ENCODE data around the gene UBN2. TPM values are rescaled to one million over a fixed set of nuclear protein-coding genes. Genes with fewer than 3 reads are reported as not detected.

The UBN2 gene
- total RNA-seq, 1 experiment from 2014 or later, result 39.0 TPM

GRCh38 chr7:139340037-139340807 is 109.2 kb downstream of the UBN2 start (continued):
- TF ChIP-seq ATF2 (CRISPR knock-in tag; IDR thresholded peaks at IDR 0.05; ENCODE audit: borderline replicate concordance, low read depth) (no peak), TEAD1 (CRISPR knock-in tag; IDR thresholded peaks at IDR 0.05) (peak; percentile 55), USF2 (CRISPR knock-in tag; IDR thresholded peaks at IDR 0.05) (peak; percentile 97), GRHL2 (CRISPR knock-in tag; IDR thresholded peaks at IDR 0.05; ENCODE audit: insufficient replicate concordance, severe bottlenecking) (no peak), ESRRA (CRISPR knock-in tag; IDR thresholded peaks at IDR 0.05; ENCODE audit: borderline replicate concordance) (no peak), ERG (CRISPR knock-in tag; IDR thresholded peaks at IDR 0.05) (peak; percentile 64; the same call in 1 of the 2 replicates), ATF3 (CRISPR knock-in tag; conservative IDR thresholded peaks at IDR 0.05) (no peak), ARID4B (CRISPR knock-in tag; IDR thresholded peaks at IDR 0.05; ENCODE audit: borderline replicate concordance) (peak; percentile 82; the same call in 1 of the 2 replicates), ZNF263 (CRISPR knock-in tag; IDR thresholded peaks at IDR 0.05; ENCODE audit: low read depth) (no peak), KAT7 (CRISPR knock-in tag; IDR thresholded peaks at IDR 0.05; ENCODE audit: borderline replicate concordance) (0 out of 2 replicates have a peak, but pooled peaks have one; percentile 57), CTCF (IDR thresholded peaks at IDR 0.05) (peak; percentile 34; the same call in 1 of the 2 replicates), CREM (CRISPR knock-in tag; IDR thresholded peaks at IDR 0.05) (peak; percentile 59)

- ATAC-seq, result no peak
- Mint-ChIP-seq H3K9me3 (peaks cover 10% of the 10 kb centered on the region), H3K4me3 (peak overlapping the region; percentile 92), H3K27ac (peak overlapping the region; percentile 99), H3K36me3 (peaks cover 13% of the 10 kb centered on the region), H3K27me3 (ENCODE audit: low read depth) (peaks cover 9% of the 10 kb centered on the region), H3K4me1 (peaks cover 7% of the 10 kb centered on the region)
- TF ChIP-seq ZBTB21 (CRISPR knock-in tag; IDR thresholded peaks at IDR 0.05; ENCODE audit: borderline replicate concordance) (no peak), GRHL2 (CRISPR knock-in tag; IDR thresholded peaks at IDR 0.05; ENCODE audit: insufficient replicate concordance, severe bottlenecking) (no peak), CREB1 (CRISPR knock-in tag; IDR thresholded peaks at IDR 0.05) (no peak), NFYB (CRISPR knock-in tag; conservative IDR thresholded peaks at IDR 0.05; ENCODE audit: low read depth) (no peak)
- ChIA-PET CTCF (interaction anchor here (0.7 to 2.1 kb wide), 4 partner anchors 11 to 28 kb away, joined by 3 to 20 read pairs (median 5); no protein-coding TSS in a partner anchor), POLR2A (interaction anchor here (1.8 kb wide), 1 partner anchor 19 kb away, joined by 12 read pairs; the partner anchor contains the start of gene LUC7L2)
- DNase-seq (ENCODE audit: low spot score), result no peak
Measured at GRCh38 chr7:139340808-139341057, 109.7 kb downstream of the UBN2 start.
